HepG2 (cell line): ENCODE measurements around the gene KAZN. TPM values are rescaled to one million over a fixed set of nuclear protein-coding genes. Genes with fewer than 3 reads are reported as not detected.

Experiments
- ARID4A ChIP-seq: sonication (generic); formaldehyde crosslinking; IDR thresholded peaks from 2 replicates; pipeline ENCODE4 v1.5.0; 2020; ENCODE audit warnings: mild to moderate bottlenecking, missing genetic modification reagents, borderline replicate concordance
- CTCF ChIP-seq: sonication (generic); formaldehyde crosslinking; IDR thresholded peaks from 2 replicates; pipeline ENCODE4 v1.5.0; 2020; ENCODE audit warnings: mild to moderate bottlenecking, missing genetic modification reagents, moderate library complexity
- HNRNPL ChIP-seq: fragments of 200-400 bp; formaldehyde crosslinking; IDR thresholded peaks from 2 replicates; pipeline ENCODE4 v1.6.1; 2017; ENCODE audit warnings: mild to moderate bottlenecking, low read depth, low read length
- HNRNPUL1 ChIP-seq: fragments of 200-400 bp; formaldehyde crosslinking; IDR thresholded peaks from 2 replicates; pipeline ENCODE4 v1.6.1; 2017; ENCODE audit warnings: low read depth, mild to moderate bottlenecking, low read length, moderate library complexity
- KDM5B ChIP-seq: sonication (generic); formaldehyde crosslinking; IDR thresholded peaks from 2 replicates; pipeline ENCODE4 v1.4.0; 2020; ENCODE audit warnings: missing genetic modification reagents, mild to moderate bottlenecking, borderline replicate concordance
- MTA1 ChIP-seq: sonication (generic); formaldehyde crosslinking; IDR thresholded peaks from 2 replicates; pipeline ENCODE4 v1.4.0; 2020; ENCODE audit warnings: missing genetic modification reagents, mild to moderate bottlenecking, borderline replicate concordance
- MYC ChIP-seq: sonication (generic); formaldehyde crosslinking; IDR thresholded peaks from 2 replicates; pipeline ENCODE4 v1.9.0; 2021; ENCODE audit warnings: missing genetic modification reagents, borderline replicate concordance
- REPIN1 ChIP-seq: sonication (generic); formaldehyde crosslinking; IDR thresholded peaks from 2 replicates; pipeline ENCODE4 v1.8.0; 2022; ENCODE audit warnings: missing genetic modification reagents, low read depth, mild to moderate bottlenecking, borderline replicate concordance
- ZMYM3 ChIP-seq: sonication (generic); formaldehyde crosslinking; IDR thresholded peaks from 2 replicates; pipeline ENCODE4 v1.5.1; 2020; ENCODE audit warnings: mild to moderate bottlenecking, missing genetic modification reagents
- ZNF138 ChIP-seq: sonication (generic); formaldehyde crosslinking; IDR thresholded peaks from 2 replicates; pipeline ENCODE4 v1.5.0; 2020; ENCODE audit warnings: mild to moderate bottlenecking, low read depth, missing genetic modification reagents
- ZNF232 ChIP-seq: sonication (generic); formaldehyde crosslinking; IDR thresholded peaks from 2 replicates; pipeline ENCODE4 v1.4.0; 2020; ENCODE audit warnings: missing genetic modification reagents, borderline replicate concordance
- ZNF44 ChIP-seq: sonication (generic); formaldehyde crosslinking; IDR thresholded peaks from 2 replicates; pipeline ENCODE4 v1.5.1; 2020; ENCODE audit warnings: mild to moderate bottlenecking, missing genetic modification reagents
- ZNF7 ChIP-seq: IDR thresholded peaks from 2 replicates; pipeline ENCODE4 v1.6.1; 2016; ENCODE audit warnings: missing biosample characterization, missing genetic modification reagents
- polyA plus RNA-seq, 8 experiments: library from polyadenylated mRNA; depleted of rRNA in 3 of 8; stranded (reverse) in 7 of 8; unstranded in 1 of 8; fragments of >200 nt; fragmentation: Illumina TruSeq in 4 of 8; extraction: Trizol in 4 of 8; gene quantifications; 2 replicates each; pipeline versions ENCODE4 v1.2.1 to v1.2.3, GENCODE V29; 2011 to 2016; ENCODE audit warnings: low read depth in 4 of 8, missing spikeins in 1 of 8, mixed read lengths in 1 of 8; ENCODE audit not compliant: insufficient read depth in 1 of 8
- total RNA-seq, 5 experiments: library from RNA; depleted of rRNA; stranded (reverse); fragments of >200 nt; fragmentation: Illumina TruSeq; extraction: Trizol; gene quantifications; 2 replicates each; pipeline ENCODE4 v1.2.3, GENCODE V29; 2016; ENCODE audit warnings: low read depth in 1 of 5
- TF ChIP-seq, protein P1 (sequence below): sonication (generic); formaldehyde crosslinking; IDR thresholded peaks from 2 replicates; pipeline ENCODE4 v1.4.0; 2020; ENCODE audit warnings: missing genetic modification reagents, borderline replicate concordance
- TF ChIP-seq, protein P2 (sequence below): IDR thresholded peaks from 2 replicates; pipeline ENCODE4 v1.6.1; 2012; ENCODE audit warnings: inconsistent platforms

Gene KAZN
- total and polyA plus RNA-seq, 2 of the 13 experiments (the other 11 are each of a cell fraction or from before 2014, with no cell fraction given), result 10.4 to 13.5 TPM

DNA sequence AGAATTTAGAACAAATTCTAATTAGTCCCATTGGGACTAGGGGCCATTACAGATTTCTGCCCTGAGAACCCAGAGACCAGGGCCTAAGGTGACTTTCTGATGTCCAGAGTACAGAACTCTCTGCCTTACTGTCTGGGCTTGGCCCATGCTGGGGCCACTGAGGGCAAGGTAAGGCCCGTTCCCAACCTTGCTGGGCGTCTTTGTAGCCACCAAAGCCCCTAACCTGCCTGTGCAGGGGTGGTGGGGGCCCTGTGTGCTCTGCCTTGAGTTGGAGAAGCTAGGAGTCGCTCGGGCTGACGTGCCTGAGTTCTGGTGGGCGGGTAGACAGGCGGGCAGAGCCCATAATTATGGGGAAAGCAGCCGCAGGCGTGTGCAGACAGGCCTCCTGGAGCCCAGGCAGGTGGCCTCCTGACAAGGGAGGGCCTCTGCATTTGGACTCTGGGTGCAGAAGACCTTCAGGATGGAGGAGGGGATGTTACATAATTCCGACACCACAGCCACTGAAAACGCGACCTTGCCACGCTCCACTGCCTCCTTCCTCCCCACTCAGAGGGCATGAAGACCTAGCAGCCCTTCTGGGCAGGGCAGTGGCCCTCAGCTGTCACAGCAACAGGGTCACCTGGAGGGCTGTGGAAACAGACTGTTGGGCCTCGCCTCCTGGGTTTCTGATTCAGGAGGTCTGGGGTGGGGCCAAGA is 315.1 kb downstream of the KAZN start (continued):
- TF ChIP-seq ZMYM3 (CRISPR knock-in tag) (peak; percentile 64; the same call in 1 of the 2 replicates), ZNF232 (CRISPR knock-in tag) (no peak), KDM5B (CRISPR knock-in tag) (peak; percentile 33; the same call in 1 of the 2 replicates), ZNF7 (CRISPR knock-in tag) (peak; percentile 60; the same call in 1 of the 2 replicates), CTCF (CRISPR knock-in tag) (0 out of 2 replicates have a peak, but pooled peaks have one; percentile 16), MTA1 (CRISPR knock-in tag) (peak; percentile 41; the same call in 1 of the 2 replicates), REPIN1 (CRISPR knock-in tag) (0 out of 2 replicates have a peak, but pooled peaks have one; percentile 27), HNRNPL (0 out of 2 replicates have a peak, but pooled peaks have one; percentile 32), ZNF138 (CRISPR knock-in tag) (no peak), ARID4A (CRISPR knock-in tag) (peak; percentile 8; the same call in 1 of the 2 replicates), MYC (peak; percentile 27; the same call in 1 of the 2 replicates), HNRNPUL1 (no peak), ZNF44 (CRISPR knock-in tag) (no peak)
- TF ChIP-seq, protein P1, sequence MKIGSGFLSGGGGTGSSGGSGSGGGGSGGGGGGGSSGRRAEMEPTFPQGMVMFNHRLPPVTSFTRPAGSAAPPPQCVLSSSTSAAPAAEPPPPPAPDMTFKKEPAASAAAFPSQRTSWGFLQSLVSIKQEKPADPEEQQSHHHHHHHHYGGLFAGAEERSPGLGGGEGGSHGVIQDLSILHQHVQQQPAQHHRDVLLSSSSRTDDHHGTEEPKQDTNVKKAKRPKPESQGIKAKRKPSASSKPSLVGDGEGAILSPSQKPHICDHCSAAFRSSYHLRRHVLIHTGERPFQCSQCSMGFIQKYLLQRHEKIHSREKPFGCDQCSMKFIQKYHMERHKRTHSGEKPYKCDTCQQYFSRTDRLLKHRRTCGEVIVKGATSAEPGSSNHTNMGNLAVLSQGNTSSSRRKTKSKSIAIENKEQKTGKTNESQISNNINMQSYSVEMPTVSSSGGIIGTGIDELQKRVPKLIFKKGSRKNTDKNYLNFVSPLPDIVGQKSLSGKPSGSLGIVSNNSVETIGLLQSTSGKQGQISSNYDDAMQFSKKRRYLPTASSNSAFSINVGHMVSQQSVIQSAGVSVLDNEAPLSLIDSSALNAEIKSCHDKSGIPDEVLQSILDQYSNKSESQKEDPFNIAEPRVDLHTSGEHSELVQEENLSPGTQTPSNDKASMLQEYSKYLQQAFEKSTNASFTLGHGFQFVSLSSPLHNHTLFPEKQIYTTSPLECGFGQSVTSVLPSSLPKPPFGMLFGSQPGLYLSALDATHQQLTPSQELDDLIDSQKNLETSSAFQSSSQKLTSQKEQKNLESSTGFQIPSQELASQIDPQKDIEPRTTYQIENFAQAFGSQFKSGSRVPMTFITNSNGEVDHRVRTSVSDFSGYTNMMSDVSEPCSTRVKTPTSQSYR (CRISPR knock-in tag), result peak; percentile 63; the same call in 1 of the 2 replicates
- TF ChIP-seq, protein P2, sequence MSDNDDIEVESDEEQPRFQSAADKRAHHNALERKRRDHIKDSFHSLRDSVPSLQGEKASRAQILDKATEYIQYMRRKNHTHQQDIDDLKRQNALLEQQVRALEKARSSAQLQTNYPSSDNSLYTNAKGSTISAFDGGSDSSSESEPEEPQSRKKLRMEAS, result peak; percentile 33; the same call in 1 of the 2 replicates
